DOHH2 (cell line): ENCODE results near the gene SLC25A33.

Experiments
- H3F3A ChIP-seq: fragments of 200-600 bp; sonication (generic), shearing (Covaris generic); 2 replicates; pipeline ENCODE4 v1.6.0; 2016; ENCODE audit warnings: antibody characterized with exemption, mild to moderate bottlenecking; ENCODE audit not compliant: control insufficient read depth, insufficient read depth
- H3K27ac ChIP-seq: fragments of 200-600 bp; sonication (generic); 2 replicates; pipeline ENCODE4 v1.5.1; 2014; ENCODE audit warnings: low read depth, mild to moderate bottlenecking, low read length, moderate library complexity
- H3K27me3 ChIP-seq: fragments of 200-600 bp; sonication (generic); 2 replicates; pipeline ENCODE4 v1.6.1; 2014; ENCODE audit warnings: mild to moderate bottlenecking, low read length, mixed read lengths; ENCODE audit not compliant: control insufficient read depth
- H3K36me3 ChIP-seq: fragments of 200-600 bp; sonication (generic); 2 replicates; pipeline ENCODE4 v1.6.1; 2014; ENCODE audit warnings: mild to moderate bottlenecking, low read length, moderate library complexity, mixed read lengths; ENCODE audit not compliant: control insufficient read depth
- H3K4me1 ChIP-seq: fragments of 200-600 bp; sonication (generic); 2 replicates; pipeline ENCODE4 v1.6.1; 2014; ENCODE audit warnings: mild to moderate bottlenecking, low read length, mixed read lengths; ENCODE audit not compliant: control insufficient read depth
- H3K4me2 ChIP-seq: fragments of 200-600 bp; sonication (generic); 2 replicates; pipeline ENCODE4 v1.6.0; 2014; ENCODE audit warnings: mild to moderate bottlenecking, low read length, moderate library complexity
- H3K4me3 ChIP-seq: fragments of 200-600 bp; sonication (generic); 2 replicates; pipeline ENCODE4 v1.5.1; 2014; ENCODE audit warnings: mild to moderate bottlenecking, low read length, mixed read lengths
- H3K79me2 ChIP-seq: fragments of 200-600 bp; sonication (generic); 2 replicates; pipeline ENCODE4 v1.6.1; 2014; ENCODE audit warnings: mild to moderate bottlenecking, low read length, mixed read lengths; ENCODE audit not compliant: control insufficient read depth
- H3K9me2 ChIP-seq: fragments of 200-600 bp; sonication (generic); replicated peaks from 2 replicates; pipeline ENCODE4 v1.6.1; 2014; ENCODE audit warnings: mild to moderate bottlenecking, low read length, mixed read lengths; ENCODE audit not compliant: control insufficient read depth
- H3K9me3 ChIP-seq: fragments of 200-600 bp; sonication (generic); 2 replicates; pipeline ENCODE4 v1.6.1; 2014; ENCODE audit warnings: antibody characterized with exemption, low read length, mixed read lengths; ENCODE audit not compliant: control insufficient read depth, insufficient read depth
- H4K20me1 ChIP-seq: fragments of 200-600 bp; sonication (generic); 2 replicates; pipeline ENCODE4 v1.6.0; 2014; ENCODE audit warnings: low read depth, mild to moderate bottlenecking, antibody characterized with exemption, low read length, moderate library complexity; ENCODE audit not compliant: control insufficient read depth, insufficient read depth
- CTCF ChIP-seq: fragments of 200-600 bp; sonication (generic); IDR thresholded peaks from one replicate; pipeline ENCODE4 v1.5.1; 2014; ENCODE audit warnings: antibody characterized with exemption, mild to moderate bottlenecking, low read depth, low read length; ENCODE audit not compliant: poor library complexity, severe bottlenecking
- EZH2phosphoT487 ChIP-seq: fragments of 200-600 bp; sonication (generic); IDR thresholded peaks from 2 replicates; pipeline ENCODE4 v1.6.1; 2017; ENCODE audit warnings: borderline replicate concordance, mild to moderate bottlenecking, antibody characterized with exemption, low read length, moderate library complexity, mixed read lengths

SLC25A33 gene

GRCh38 chr1:9598316-9598700 is 59.0 kb downstream of the SLC25A33 start:
- H3K4me2 ChIP-seq = no peak overlapping the region
- H3K27ac ChIP-seq = no peak overlapping the region
- no peak overlapping the region for H3K4me3 ChIP-seq
- peaks cover 36% of the 10 kb centered on the region for H3K79me2 ChIP-seq
- H3K4me1 ChIP-seq = peaks cover 8% of the 10 kb centered on the region
- H3K9me2 ChIP-seq = no peaks in the 10 kb centered on the region
- peaks cover 57% of the 10 kb centered on the region for H3K36me3 ChIP-seq
- no peaks in the 10 kb centered on the region for H3K9me3 ChIP-seq
- H3F3A ChIP-seq = no peaks in the 10 kb centered on the region
- H3K27me3 ChIP-seq = no peaks in the 10 kb centered on the region
- no peak for TF ChIP-seq CTCF
- no peak for TF ChIP-seq EZH2phosphoT487
- H4K20me1 ChIP-seq = peaks cover 10% of the 10 kb centered on the region; the same call in 1 of the 2 replicates

DNA sequence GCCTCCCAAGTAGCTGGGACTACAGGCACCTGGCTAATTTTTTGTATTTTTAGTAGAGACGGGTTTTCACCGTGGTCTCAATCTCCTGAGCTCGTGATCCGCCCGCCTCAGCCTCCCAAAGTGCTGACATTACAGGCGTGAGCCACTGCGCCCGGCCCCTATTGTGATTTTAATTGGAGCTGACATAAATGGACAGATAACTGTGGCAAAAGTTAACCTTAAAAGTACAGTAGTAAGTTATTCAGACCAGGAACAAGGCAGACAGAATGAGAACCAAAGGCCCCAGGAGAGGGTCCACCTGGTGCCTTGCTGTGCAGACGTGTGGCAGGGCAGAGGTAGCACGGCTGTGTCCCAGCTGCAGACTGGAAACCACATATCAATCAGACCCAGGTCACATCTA is 60.5 kb downstream of the SLC25A33 start:
- peaks cover 70% of the 10 kb centered on the region for H3K36me3 ChIP-seq

GRCh38 chr1:9600861-9601834 is 61.9 kb downstream of the SLC25A33 start:
- no peaks in the 10 kb centered on the region for H3K9me2 ChIP-seq
- H3K4me1 ChIP-seq = no peaks in the 10 kb centered on the region
- no peaks in the 10 kb centered on the region for H4K20me1 ChIP-seq
- TF ChIP-seq EZH2phosphoT487 (no peak), CTCF (no peak)
- no peaks in the 10 kb centered on the region for H3K9me3 ChIP-seq
- no peaks in the 10 kb centered on the region for H3F3A ChIP-seq
- H3K36me3 ChIP-seq = peaks cover 71% of the 10 kb centered on the region
- H3K27me3 ChIP-seq = no peaks in the 10 kb centered on the region
- H3K4me2 ChIP-seq = no peak overlapping the region
- no peak overlapping the region for H3K4me3 ChIP-seq
- peaks cover 8% of the 10 kb centered on the region for H3K79me2 ChIP-seq
- no peak overlapping the region for H3K27ac ChIP-seq

More for the DNA sequence above, 60.5 kb downstream of the SLC25A33 start:
- no peaks in the 10 kb centered on the region for H4K20me1 ChIP-seq
- no peak overlapping the region for H3K4me3 ChIP-seq
- no peaks in the 10 kb centered on the region for H3K9me3 ChIP-seq
- no peaks in the 10 kb centered on the region for H3K9me2 ChIP-seq
- no peaks in the 10 kb centered on the region for H3F3A ChIP-seq
- no peaks in the 10 kb centered on the region for H3K27me3 ChIP-seq
- peaks cover 22% of the 10 kb centered on the region for H3K79me2 ChIP-seq
- no peaks in the 10 kb centered on the region for H3K4me1 ChIP-seq
- no peak overlapping the region for H3K27ac ChIP-seq
- H3K4me2 ChIP-seq = no peak overlapping the region
- TF ChIP-seq CTCF (no peak), EZH2phosphoT487 (no peak)
